Suprapubic skin (tissue), 3 donors: ENCODE results near the gene IFRD1.

ENCODE experiments used
- EP300 ChIP-seq: sonication (generic); formaldehyde crosslinking; IDR thresholded peaks from one replicate; pipeline ENCODE4 v1.6.1; 2017; ENCODE audit warnings: antibody characterized with exemption
- POLR2A ChIP-seq, 2 donors: fragments of 450-650 bp; IDR thresholded peaks; one replicate each; pipeline ENCODE4 v1.6.1; 2017; ENCODE audit warnings: antibody characterized with exemption in 2 of 2, mild to moderate bottlenecking in 2 of 2, moderate library complexity in 2 of 2
- TF ChIP-seq, protein P1 (sequence below), 2 donors: fragments of 200-600 bp in 1 of 2; fragments of 450-650 bp in 1 of 2; sonication (generic) in 1 of 2; IDR thresholded peaks; one replicate each; pipeline ENCODE4 v1.5.1; 2016 to 2019; ENCODE audit warnings: antibody characterized with exemption in 2 of 2, mild to moderate bottlenecking in 1 of 2, moderate library complexity in 1 of 2

DNA sequence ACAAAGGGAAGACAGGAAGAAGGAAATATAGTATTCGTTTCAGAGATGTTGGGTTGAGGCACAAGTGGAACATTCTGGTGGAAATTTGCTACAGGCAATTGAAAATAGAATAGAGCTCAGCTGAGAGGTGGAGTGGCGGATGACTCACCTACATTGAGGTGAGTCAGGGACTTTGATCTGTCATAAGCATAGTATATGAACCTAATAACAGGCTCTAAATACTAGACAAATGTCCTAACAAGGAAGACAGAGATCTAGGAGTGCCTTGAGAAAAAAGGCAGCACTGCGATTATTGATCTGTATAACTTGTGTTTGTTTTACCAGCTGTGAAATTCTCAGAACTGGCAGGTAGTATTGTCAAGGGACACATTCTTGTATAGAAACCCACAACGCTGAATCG, 907 bp upstream of the IFRD1 start:
- TF ChIP-seq, protein P1, sequence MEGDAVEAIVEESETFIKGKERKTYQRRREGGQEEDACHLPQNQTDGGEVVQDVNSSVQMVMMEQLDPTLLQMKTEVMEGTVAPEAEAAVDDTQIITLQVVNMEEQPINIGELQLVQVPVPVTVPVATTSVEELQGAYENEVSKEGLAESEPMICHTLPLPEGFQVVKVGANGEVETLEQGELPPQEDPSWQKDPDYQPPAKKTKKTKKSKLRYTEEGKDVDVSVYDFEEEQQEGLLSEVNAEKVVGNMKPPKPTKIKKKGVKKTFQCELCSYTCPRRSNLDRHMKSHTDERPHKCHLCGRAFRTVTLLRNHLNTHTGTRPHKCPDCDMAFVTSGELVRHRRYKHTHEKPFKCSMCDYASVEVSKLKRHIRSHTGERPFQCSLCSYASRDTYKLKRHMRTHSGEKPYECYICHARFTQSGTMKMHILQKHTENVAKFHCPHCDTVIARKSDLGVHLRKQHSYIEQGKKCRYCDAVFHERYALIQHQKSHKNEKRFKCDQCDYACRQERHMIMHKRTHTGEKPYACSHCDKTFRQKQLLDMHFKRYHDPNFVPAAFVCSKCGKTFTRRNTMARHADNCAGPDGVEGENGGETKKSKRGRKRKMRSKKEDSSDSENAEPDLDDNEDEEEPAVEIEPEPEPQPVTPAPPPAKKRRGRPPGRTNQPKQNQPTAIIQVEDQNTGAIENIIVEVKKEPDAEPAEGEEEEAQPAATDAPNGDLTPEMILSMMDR (IDR thresholded peaks at IDR 0.05): no peak
- TF ChIP-seq EP300 (no peak), POLR2A (IDR thresholded peaks at IDR 0.05) (no peak)
